Lung (tissue), 12 donors: ENCODE results near the gene MAT1A. TPM values are rescaled to one million over a fixed set of nuclear protein-coding genes. Genes with fewer than 3 reads are reported as not detected.

Source experiments
- ATAC-seq: fragments of 200-7000 bp; cut with Tn5 transposase; one replicate; pipeline ENCODE4 v1.9.1; 2020; ENCODE audit warnings: moderate number of reproducible peaks; ENCODE audit not compliant: insufficient read depth, low FRiP score
- DNase-seq, 3 donors: peaks; one replicate each; pipeline ENCODE4 v3.0.0-alpha.2; 2013 to 2017
- H3K27ac ChIP-seq, 2 donors: one replicate each; pipeline ENCODE4 v1.5.1; 2013; ENCODE audit warnings: mild to moderate bottlenecking in 2 of 2, moderate library complexity in 2 of 2, control low read depth in 1 of 2, inconsistent platforms in 1 of 2, low read depth in 1 of 2, low read length in 1 of 2
- H3K27me3 ChIP-seq, 3 donors: one replicate each; pipeline ENCODE4 v1.5.1; 2013; ENCODE audit warnings: low read length in 2 of 3; ENCODE audit not compliant: control insufficient read depth in 3 of 3, insufficient read depth in 3 of 3
- H3K36me3 ChIP-seq, 4 donors: one replicate each; pipeline ENCODE4 v1.5.1; 2013; ENCODE audit warnings: low read length in 4 of 4, mild to moderate bottlenecking in 1 of 4, moderate library complexity in 1 of 4; ENCODE audit not compliant: control insufficient read depth in 4 of 4, insufficient read depth in 4 of 4
- H3K4me1 ChIP-seq, 5 donors: one replicate each; pipeline ENCODE4 v1.5.1; 2013; ENCODE audit warnings: low read length in 5 of 5, mild to moderate bottlenecking in 2 of 5, moderate library complexity in 1 of 5; ENCODE audit not compliant: control insufficient read depth in 5 of 5, insufficient read depth in 5 of 5
- H3K4me3 ChIP-seq: one replicate; pipeline ENCODE4 v1.5.1; 2013; ENCODE audit warnings: mild to moderate bottlenecking, control low read depth, moderate library complexity
- H3K9ac ChIP-seq, 2 donors: one replicate each; pipeline ENCODE4 v1.5.1; 2013; ENCODE audit warnings: low read length in 2 of 2, control low read depth in 1 of 2; ENCODE audit not compliant: insufficient read depth in 1 of 2
- H3K9me3 ChIP-seq, 4 donors: one replicate each; pipeline ENCODE4 v1.5.1; 2013; ENCODE audit warnings: low read length in 3 of 4, mild to moderate bottlenecking in 1 of 4, moderate library complexity in 1 of 4; ENCODE audit not compliant: control insufficient read depth in 4 of 4, insufficient read depth in 3 of 4
- WGBS, 2 donors: extraction: QIAGEN DNeasy Blood & Tissue Kit; methylation state at CpG; one replicate each; pipeline ENCODE4 v1.1.7; 2013; 5-methylcytosine and 5-hydroxymethylcytosine counted together
- polyA plus RNA-seq, 2 donors: library from polyadenylated mRNA; stranded (reverse); fragments of 200-250 nt; gene quantifications; one replicate each; pipeline ENCODE4 v1.2.1, GENCODE V29; 2013
- total RNA-seq, 2 donors: library from RNA; depleted of rRNA in 1 of 2; stranded (reverse); fragments of >200 nt in 1 of 2; gene quantifications; one replicate each; pipeline ENCODE4 v1.2.1, GENCODE V29; 2014 to 2021
- TF ChIP-seq, protein P1 (sequence below): IDR thresholded peaks from 2 replicates; pipeline ENCODE4 v1.5.1; 2012; ENCODE audit warnings: mild to moderate bottlenecking; ENCODE audit errors: control extremely low read depth, extremely low read depth
- donor health status: control.
- donor health status: control.
- donor health status: Bipolar disorder and iron deficiency.
- donor health status: healthy.
- donor health status: DM: yes; HTN: yes; CAD: no.

MAT1A gene
- total and polyA plus RNA-seq, 4 donors = 0.30 to 1.1 (median 0.43) TPM

DNA sequence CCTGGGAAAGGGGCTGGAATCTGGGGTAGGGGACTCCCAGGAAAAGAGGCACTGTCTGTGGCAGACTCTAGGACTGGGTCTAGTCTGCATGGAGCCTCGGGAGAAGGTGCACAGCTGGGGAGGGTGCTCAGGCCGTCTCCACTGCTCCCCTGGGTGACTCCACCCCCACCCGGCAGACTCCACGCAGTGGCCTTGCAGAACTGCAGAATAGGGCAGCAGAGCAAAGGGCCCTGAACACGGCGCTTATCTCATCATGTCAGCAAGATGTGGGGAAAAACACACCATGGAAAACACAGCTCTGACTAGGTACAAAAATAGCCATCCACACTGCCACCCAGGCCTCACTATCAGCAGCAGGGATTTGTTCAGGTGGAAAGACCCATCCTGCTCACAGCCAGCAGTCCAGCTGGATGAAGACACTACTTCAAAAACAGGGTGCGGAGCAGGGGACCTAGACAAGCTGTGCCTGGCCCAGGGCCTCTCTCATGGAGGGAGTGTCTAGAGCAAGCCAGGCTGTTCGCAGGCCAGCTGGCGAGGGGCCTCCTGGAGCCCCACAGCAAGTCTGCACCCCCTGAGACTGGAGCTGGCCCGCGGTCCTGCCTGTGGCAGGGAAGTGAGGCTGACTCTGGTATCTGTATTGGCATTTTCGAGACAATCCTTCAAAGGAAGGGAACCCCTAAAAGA is 11.7 kb downstream of the MAT1A start:
- Histone ChIP-seq H3K9me3 (no peaks in the 10 kb centered on the region), H3K4me3 (no peak overlapping the region), H3K4me1 (no peaks in the 10 kb centered on the region), H3K27ac (no peak overlapping the region), H3K27me3 (no peaks in the 10 kb centered on the region), H3K9ac (no peak overlapping the region), H3K36me3 (no peaks in the 10 kb centered on the region)
- WGBS, 2 donors = 87 to 93% methylated on average over 12 of the region's 12 CpGs
- TF ChIP-seq, protein P1, sequence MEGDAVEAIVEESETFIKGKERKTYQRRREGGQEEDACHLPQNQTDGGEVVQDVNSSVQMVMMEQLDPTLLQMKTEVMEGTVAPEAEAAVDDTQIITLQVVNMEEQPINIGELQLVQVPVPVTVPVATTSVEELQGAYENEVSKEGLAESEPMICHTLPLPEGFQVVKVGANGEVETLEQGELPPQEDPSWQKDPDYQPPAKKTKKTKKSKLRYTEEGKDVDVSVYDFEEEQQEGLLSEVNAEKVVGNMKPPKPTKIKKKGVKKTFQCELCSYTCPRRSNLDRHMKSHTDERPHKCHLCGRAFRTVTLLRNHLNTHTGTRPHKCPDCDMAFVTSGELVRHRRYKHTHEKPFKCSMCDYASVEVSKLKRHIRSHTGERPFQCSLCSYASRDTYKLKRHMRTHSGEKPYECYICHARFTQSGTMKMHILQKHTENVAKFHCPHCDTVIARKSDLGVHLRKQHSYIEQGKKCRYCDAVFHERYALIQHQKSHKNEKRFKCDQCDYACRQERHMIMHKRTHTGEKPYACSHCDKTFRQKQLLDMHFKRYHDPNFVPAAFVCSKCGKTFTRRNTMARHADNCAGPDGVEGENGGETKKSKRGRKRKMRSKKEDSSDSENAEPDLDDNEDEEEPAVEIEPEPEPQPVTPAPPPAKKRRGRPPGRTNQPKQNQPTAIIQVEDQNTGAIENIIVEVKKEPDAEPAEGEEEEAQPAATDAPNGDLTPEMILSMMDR = no peak
- ATAC-seq = no peak
- peak in 1 of 3 donors; percentile 6 for DNase-seq

DNA sequence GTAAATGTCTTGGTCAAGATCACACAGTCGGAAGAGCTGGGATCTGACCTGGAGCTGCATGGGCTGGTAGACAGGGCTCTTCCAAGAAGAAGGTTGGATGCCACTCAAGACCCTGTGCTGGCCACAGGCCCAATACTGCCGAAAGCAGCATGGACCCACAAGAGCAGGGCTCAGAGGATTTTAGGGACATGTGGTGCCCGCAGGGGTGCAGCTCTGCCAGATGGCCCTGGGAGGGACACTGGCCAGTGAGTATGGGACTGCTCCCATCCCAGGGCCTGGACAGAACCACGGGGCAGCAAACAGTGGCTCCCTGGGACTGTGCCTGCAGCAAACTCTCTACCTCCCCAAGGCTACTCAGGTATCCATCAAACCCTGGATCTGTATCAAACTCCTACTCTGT is 12.4 kb downstream of the MAT1A start:
- no peaks in the 10 kb centered on the region for H3K4me1 ChIP-seq
- H3K27ac ChIP-seq = no peak overlapping the region
- no peak overlapping the region for H3K4me3 ChIP-seq
- DNase-seq = no peak
- ATAC-seq = no peak
- H3K36me3 ChIP-seq = no peaks in the 10 kb centered on the region
- TF ChIP-seq, protein P1 = no peak
- H3K9ac ChIP-seq = no peak overlapping the region
- WGBS, 2 donors = 93 to 95% methylated on average over 4 of the region's 4 CpGs
- H3K9me3 ChIP-seq = no peaks in the 10 kb centered on the region
- no peaks in the 10 kb centered on the region for H3K27me3 ChIP-seq

DNA sequence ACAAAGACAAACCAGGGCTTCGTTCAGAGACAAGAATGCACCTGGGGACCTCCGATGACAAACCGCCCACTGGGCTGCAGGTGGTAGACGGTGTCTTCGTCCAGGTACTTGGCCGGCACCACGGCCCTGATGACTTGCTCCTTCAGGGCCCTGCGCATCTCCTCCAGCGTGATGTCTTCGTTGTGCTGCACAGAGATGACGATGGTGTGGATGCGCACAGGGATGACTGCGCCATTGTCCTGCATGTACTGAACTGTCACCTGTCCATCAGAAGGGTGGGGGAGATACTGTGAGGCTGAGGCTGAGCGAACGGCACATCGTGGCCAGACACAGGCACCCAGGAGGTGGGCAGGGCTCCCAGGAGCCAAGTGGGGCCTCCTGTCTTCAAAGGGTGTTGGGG is 13.1 kb downstream of the MAT1A start:
- TF ChIP-seq, protein P1 = no peak
- Histone ChIP-seq H3K9me3 (no peaks in the 10 kb centered on the region), H3K4me1 (no peaks in the 10 kb centered on the region), H3K9ac (no peak overlapping the region), H3K27ac (no peak overlapping the region), H3K36me3 (no peaks in the 10 kb centered on the region), H3K4me3 (no peak overlapping the region), H3K27me3 (no peaks in the 10 kb centered on the region)
- ATAC-seq (no peak), DNase-seq (no peak)
- 95 to 99% methylated on average over 16 of the region's 16 CpGs for WGBS, 2 donors

DNA sequence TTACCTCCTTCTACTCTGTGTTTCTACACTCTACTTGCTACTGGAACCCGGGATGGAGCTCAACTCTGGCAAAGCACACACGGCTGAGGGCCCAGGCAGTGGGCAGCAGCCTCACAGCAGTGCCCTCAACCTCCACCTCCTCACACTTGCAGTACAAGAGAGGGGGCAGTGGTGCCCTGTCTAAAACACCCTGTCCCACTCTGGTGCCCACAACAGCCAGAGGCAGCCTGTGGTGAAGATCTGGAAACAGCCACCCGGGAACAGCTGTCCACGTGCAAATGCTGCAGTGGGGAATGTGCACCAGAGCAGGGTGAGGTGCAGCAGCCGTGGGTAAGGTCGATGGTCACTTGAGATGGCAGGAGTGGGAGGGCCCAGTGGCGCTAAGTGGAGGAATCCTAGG is 13.7 kb downstream of the MAT1A start:
- DNase-seq (no peak), ATAC-seq (no peak)
- TF ChIP-seq, protein P1 = no peak
- H3K27ac ChIP-seq = no peak overlapping the region
- H3K4me3 ChIP-seq = no peak overlapping the region
- H3K9ac ChIP-seq = no peak overlapping the region
- 86% methylated on average over 7 of the region's 7 CpGs for WGBS, 2 donors
- H3K27me3 ChIP-seq = no peaks in the 10 kb centered on the region
- H3K4me1 ChIP-seq = no peaks in the 10 kb centered on the region
- no peaks in the 10 kb centered on the region for H3K9me3 ChIP-seq
- H3K36me3 ChIP-seq = no peaks in the 10 kb centered on the region
